ENCODE results near the gene SOBP.

GRCh38 chr6:107690643-107691061 lies 200.7 kb downstream of the SOBP start:
- no peak for TF ChIP-seq CTCF (IDR thresholded peaks at IDR 0.05)
- no peak for TF ChIP-seq POLR2AphosphoS5 (IDR thresholded peaks at IDR 0.05)
- no peak for TF ChIP-seq EP300 (IDR thresholded peaks at IDR 0.05)
